ENCODE measurements around the gene OR6C76.
"Not testable (repeated sequence)": the region's sequence is repeated elsewhere in the genome, so short reads cannot be mapped to it uniquely, and the experiment has no call there.

OR6C76 gene

GRCh38 chr12:55425954-55426353, at the start of gene OR6C76:
TSS of gene OR6C76 (plus strand) at chr12:55426254. CDS start at chr12:55426254, 0 bp downstream.
- no peak for DNase-seq (ENCODE audit: low read depth)

- DNase-seq (ENCODE audit: low read depth), result no peak
These were observed 40.2 kb upstream of the OR6C76 start for GRCh38 chr12:55385891-55386290.

- DNase-seq (ENCODE audit: low read depth), result no peak
These were observed 33.8 kb upstream of the OR6C76 start for GRCh38 chr12:55392032-55392795.

- DNase-seq (ENCODE audit: low read depth), result no peak
These were observed 29.7 kb upstream of the OR6C76 start for GRCh38 chr12:55396326-55396725.

GRCh38 chr12:55400229-55400628, 25.8 kb upstream of the OR6C76 start, which contains the start of gene OR6C65:
TSS of gene OR6C65 (plus strand) at chr12:55400529. CDS start at chr12:55400529, 0 bp downstream.
- no peak for DNase-seq (ENCODE audit: low read depth)

GRCh38 chr12:55407866-55408265, 18.2 kb upstream of the OR6C76 start:
- no peak for DNase-seq (ENCODE audit: low read depth)

GRCh38 chr12:55409133-55409532, 16.9 kb upstream of the OR6C76 start:
- DNase-seq (ENCODE audit: low read depth), result not testable (repeated sequence)

GRCh38 chr12:55412138-55412537, 13.9 kb upstream of the OR6C76 start:
- DNase-seq (ENCODE audit: low read depth), result not testable (repeated sequence)

GRCh38 chr12:55413498-55414388, 12.3 kb upstream of the OR6C76 start:
- not testable (repeated sequence) for DNase-seq (ENCODE audit: low read depth)

GRCh38 chr12:55414396-55414823, 11.6 kb upstream of the OR6C76 start:
- DNase-seq (ENCODE audit: low read depth), result not testable (repeated sequence)

GRCh38 chr12:55414889-55415288, 11.2 kb upstream of the OR6C76 start:
- DNase-seq (ENCODE audit: low read depth), result not testable (repeated sequence)

GRCh38 chr12:55416961-55417360, 9.1 kb upstream of the OR6C76 start:
- no peak for DNase-seq (ENCODE audit: low read depth)

- no peak for DNase-seq (ENCODE audit: low read depth)
These were observed 5.6 kb upstream of the OR6C76 start for GRCh38 chr12:55420307-55420962.

GRCh38 chr12:55428331-55429243, 2.5 kb downstream of the OR6C76 start:
- no peak for DNase-seq (ENCODE audit: low read depth)

- DNase-seq (ENCODE audit: low read depth), result not testable (repeated sequence)
These were observed 15.2 kb downstream of the OR6C76 start for GRCh38 chr12:55441233-55441632.

- no peak for DNase-seq (ENCODE audit: low read depth)
These were observed 17.7 kb downstream of the OR6C76 start, which contains the start of gene OR6C2 for GRCh38 chr12:55443776-55444175. TSS of gene OR6C2 (plus strand) at chr12:55444076. CDS start at chr12:55452214, 8,138 bp downstream.

- DNase-seq (ENCODE audit: low read depth), result no peak
These were observed 19.3 kb downstream of the OR6C76 start for GRCh38 chr12:55445357-55445756.

GRCh38 chr12:55446326-55446725, 20.3 kb downstream of the OR6C76 start:
- DNase-seq (ENCODE audit: low read depth), result no peak

- no peak for DNase-seq (ENCODE audit: low read depth)
These were observed 22.8 kb downstream of the OR6C76 start for GRCh38 chr12:55448825-55449224.

GRCh38 chr12:55464926-55465325, 38.9 kb downstream of the OR6C76 start:
- DNase-seq (ENCODE audit: low read depth), result not testable (repeated sequence)

GRCh38 chr12:55467836-55468235, 41.8 kb downstream of the OR6C76 start:
- no peak for DNase-seq (ENCODE audit: low read depth)
